K562 (cell line): ENCODE results near the gene JSRP1. TPM values are rescaled to one million over a fixed set of nuclear protein-coding genes. Genes with fewer than 3 reads are reported as not detected.

Experiments used
- ATAC-seq: fragments of 200-7000 bp; cut with Tn5 transposase; 3 replicates; pipeline ENCODE4 v1.9.1; 2020; ENCODE audit warnings: moderate library complexity
- BruUV-seq: library from RNA; stranded (reverse); fragments of 400-500 nt; replicated peaks from 2 replicates; lab custom pipeline; 2021; lab: Mats Ljungman, UMichigan
- CTCF ChIA-PET: fragments of 300-600 bp; formaldehyde crosslinking; extraction: SDS; loops from one replicate; lab custom pipeline; 2021; ENCODE audit warnings: low intra/inter-chr PET ratio; lab: Yijun Ruan, JAX
- POLR2A ChIA-PET: fragments of 300-600, 350-650 bp; sonication (Branson Sonifier 250); formaldehyde crosslinking; extraction: SDS; loops from one replicate; lab custom pipeline; 2021; ENCODE audit warnings: antibody characterized with exemption, inconsistent platforms; lab: Yijun Ruan, JAX
- DNase-seq, 4 experiments: peaks; one replicate each; pipeline versions ENCODE4 v3.0.0 to v3.0.0-alpha.2; 2011 to 2018; ENCODE audit warnings: low spot score in 3 of 4, mixed read lengths in 3 of 4; ENCODE audit errors: extremely low read depth in 1 of 4
- FAIRE-seq: peaks from 2 replicates; lab custom pipeline; 2011; peaks lifted over from hg19 to GRCh38; lab: Jason Lieb, UNC
- H2AFZ ChIP-seq: 2 replicates; pipeline ENCODE4 v1.6.0; 2011; ENCODE audit warnings: low read depth, low read length, control low read depth, inconsistent platforms
- H3K27ac ChIP-seq: fragments of 200-600 bp; 3 replicates; pipeline ENCODE4 v1.8.0; 2011; ENCODE audit warnings: low read depth, mild to moderate bottlenecking, control low read depth, inconsistent platforms, low read length, moderate library complexity, mixed read lengths; ENCODE audit errors: extremely low read depth
- H3K27me3 ChIP-seq, 2 experiments: fragments of 300-600 bp in 1 of 2; 2 replicates in 1 of 2; 3 replicates in 1 of 2; pipeline versions ENCODE4 v1.6.0 to v1.8.0; 2011; ENCODE audit warnings: inconsistent platforms in 2 of 2, low read length in 2 of 2, mild to moderate bottlenecking in 1 of 2, mixed read lengths in 1 of 2, moderate library complexity in 1 of 2; ENCODE audit not compliant: control insufficient read depth in 2 of 2, insufficient read depth in 2 of 2
- H3K36me3 ChIP-seq: fragments of 300-600 bp; 3 replicates; pipeline ENCODE4 v1.8.0; 2011; ENCODE audit warnings: mild to moderate bottlenecking, low read length, inconsistent platforms; ENCODE audit not compliant: control insufficient read depth, insufficient read depth
- H3K4me1 ChIP-seq, 2 experiments: fragments of 200-600 bp in 1 of 2; replicated peaks in 1 of 2; 2 replicates in 1 of 2; 3 replicates in 1 of 2; pipeline versions ENCODE4 v1.5.1 to v1.8.0; 2011; ENCODE audit warnings: inconsistent platforms in 2 of 2, low read length in 2 of 2, mild to moderate bottlenecking in 1 of 2, mixed read lengths in 1 of 2, moderate library complexity in 1 of 2; ENCODE audit not compliant: control insufficient read depth in 2 of 2, insufficient read depth in 2 of 2
- H3K4me2 ChIP-seq: 2 replicates; pipeline ENCODE4 v1.6.1; 2011; ENCODE audit warnings: low read length, control low read depth, inconsistent platforms, mixed read lengths; ENCODE audit not compliant: insufficient read depth
- H3K4me3 ChIP-seq: fragments of 200-600 bp; sonication (generic), shearing (Covaris generic); 2 replicates; pipeline ENCODE4 v1.5.1; 2016; ENCODE audit warnings: control low read depth, inconsistent platforms
- H3K79me2 ChIP-seq: fragments of 200-600 bp; 3 replicates; pipeline ENCODE4 v1.8.0; 2011; ENCODE audit warnings: low read length, inconsistent platforms; ENCODE audit not compliant: control insufficient read depth, insufficient read depth
- H3K9ac ChIP-seq, 2 experiments: 2 replicates each; pipeline versions ENCODE4 v1.6.0 to v1.6.1; 2011; ENCODE audit warnings: low read depth in 2 of 2, low read length in 2 of 2, control low read depth in 1 of 2, inconsistent platforms in 1 of 2, mild to moderate bottlenecking in 1 of 2, mixed read lengths in 1 of 2; ENCODE audit not compliant: insufficient read depth in 1 of 2
- H3K9me1 ChIP-seq: one replicate; pipeline ENCODE4 v1.6.0; 2011; ENCODE audit warnings: inconsistent platforms, mild to moderate bottlenecking, low read length, moderate library complexity; ENCODE audit not compliant: control insufficient read depth, insufficient read depth
- H3K9me3 ChIP-seq: replicated peaks from 2 replicates; pipeline ENCODE4 v1.5.1; 2011; ENCODE audit warnings: low read depth, low read length, inconsistent platforms; ENCODE audit not compliant: control insufficient read depth, insufficient read depth
- H4K20me1 ChIP-seq: replicated peaks from 2 replicates; pipeline ENCODE4 v1.6.1; 2011; ENCODE audit warnings: low read length, inconsistent platforms, mixed read lengths; ENCODE audit not compliant: control insufficient read depth, insufficient read depth
- ATF7 ChIP-seq: fragments of 450-650 bp; IDR thresholded peaks from 2 replicates; pipeline ENCODE4 v1.7.1; 2014; ENCODE audit warnings: mild to moderate bottlenecking, moderate library complexity
- JUND ChIP-seq, 2 experiments: IDR thresholded peaks; 2 replicates in 1 of 2; 3 replicates in 1 of 2; pipeline ENCODE4 v1.6.1; 2011; ENCODE audit warnings: borderline replicate concordance in 2 of 2, low read depth in 2 of 2, low read length in 2 of 2, improper control_type of control experiment in 1 of 2, missing biosample characterization in 1 of 2, missing genetic modification characterization in 1 of 2, missing genetic modification reagents in 1 of 2
- ZBTB9 ChIP-seq: fragments of 450-650 bp; formaldehyde crosslinking; IDR thresholded peaks from 2 replicates; pipeline ENCODE4 v1.4.0; 2020; ENCODE audit warnings: mild to moderate bottlenecking, moderate library complexity
- ZNF384 ChIP-seq: IDR thresholded peaks from 2 replicates; pipeline ENCODE4 v1.6.1; 2012; ENCODE audit warnings: low read depth, low read length, improper control_type of control experiment
- ZNF707 ChIP-seq: fragments of 250-450 bp; sonication (Bioruptor Pico); conservative IDR thresholded peaks from 2 replicates; pipeline ENCODE4 v1.8.0; 2022; ENCODE audit warnings: inconsistent platforms, mild to moderate bottlenecking, moderate library complexity
- WGBS: fragments of 100-300 bp; shearing (Covaris generic); methylation state at CpG from one replicate; pipeline ENCODE4 v1.1.6; 2016; ENCODE audit warnings: low coverage, mixed read lengths; ENCODE audit not compliant: insufficient coverage; ENCODE audit errors: missing lambda C conversion rate; 5-methylcytosine and 5-hydroxymethylcytosine counted together
- in situ Hi-C: fragments of 300-500 bp; cut with MboI; formaldehyde crosslinking; loops from 4 replicates; pipeline ENCODE4 v1.15.0; 2018; ENCODE audit warnings: inconsistent platforms, mixed read lengths
- intact Hi-C: fragments of 100-400 bp; cut with micrococcal nuclease; formaldehyde crosslinking; loops from 2 replicates; pipeline ENCODE4 v1.14.2; 2022
- polyA plus RNA-seq, 8 experiments: library from polyadenylated mRNA; depleted of rRNA in 4 of 8; stranded (reverse) in 5 of 8; unstranded in 3 of 8; fragments of >200 nt; fragmentation: Nextera tagmentation in 2 of 8; fragmentation: Illumina TruSeq in 1 of 8; extraction: Ambion mirVana in 2 of 8; extraction: Trizol in 1 of 8; gene quantifications; 2 replicates each; pipeline versions ENCODE4 v1.2.1 to v1.2.3, GENCODE V29; 2011 to 2014; ENCODE audit warnings: inconsistent platforms in 1 of 8, missing spikeins in 1 of 8
- total RNA-seq, 7 experiments: library from RNA; depleted of rRNA in 6 of 7; stranded (reverse); fragments of >200 nt in 6 of 7; fragmentation: Illumina TruSeq in 2 of 7; extraction: Trizol in 2 of 7; gene quantifications; 2 replicates each; pipeline versions ENCODE4 v1.2.1 to v1.2.3, GENCODE V29; 2011 to 2021; ENCODE audit warnings: low replicate concordance in 1 of 7

The JSRP1 gene
- total and polyA plus RNA-seq, 9 of the 15 experiments (the other 6 are each of a cell fraction or from before 2014, with no cell fraction given): 0.08 to 1.2 (median 0.51) TPM; not detected in 4

GRCh38 chr19:2260341-2260805 lies 4.2 kb upstream of the JSRP1 start:
- no TSS peak for BruUV-seq
- no peak for ATAC-seq

More at GRCh38 chr19:2260341-2260805, 4.2 kb upstream of the JSRP1 start:
- no peak for TF ChIP-seq ZBTB9 (CRISPR knock-in tag)
- TF ChIP-seq ATF7: peak; percentile 46; the same call in 1 of the 2 replicates
- peak; percentile 32; the same call in 1 of the 2 replicates for TF ChIP-seq JUND (IDR thresholded peaks at IDR 0.05; ENCODE audit: borderline replicate concordance, low read depth, low read length)
- TF ChIP-seq JUND (tag; IDR thresholded peaks at IDR 0.05; ENCODE audit: borderline replicate concordance, low read depth, low read length): peak; percentile 32; the same call in 1 of the 3 replicates
- peak; percentile 53; the same call in 1 of the 2 replicates for TF ChIP-seq ZNF384
- no peak for TF ChIP-seq ZNF707 (CRISPR knock-in tag)
- Histone ChIP-seq H3K27ac (0 out of 3 replicates have a peak overlapping the region, but pooled peaks have one; percentile 38), H3K9ac (no peak overlapping the region; a peak in 1 of 4 replicates), H3K4me3 (no peak overlapping the region), H3K36me3 (no peaks in the 10 kb centered on the region), H3K4me1 (peaks cover 14 to 51% of the 10 kb centered on the region in 2 experiments; a peak in 4 of 5 replicates), H3K9me3 (no peaks in the 10 kb centered on the region), H3K27me3 (no peaks in the 10 kb centered on the region), H3K79me2 (no peaks in the 10 kb centered on the region), H3K9me1 (no peaks in the 10 kb centered on the region), H3K4me2 (no peak overlapping the region; the same call in 1 of the 2 replicates), H4K20me1 (no peaks in the 10 kb centered on the region), H2AFZ (peak overlapping the region; percentile 78; the same call in 1 of the 2 replicates)
- FAIRE-seq: no peak
- in situ Hi-C loops: no loop called here
- intact Hi-C loops: loop anchor here (10.0 kb wide), 1 partner anchor 96 kb away; the partner anchor contains the start of gene DOT1L
- DNase-seq: no peak
- ChIA-PET POLR2A (interaction anchor here (0.6 to 6.7 kb wide), 4 partner anchors 9 to 282 kb away, joined by 3 to 52 read pairs (median 20); partner anchors contain the start of gene AMH), CTCF (no interaction called here)
- 53% methylated on average over 11 of the region's 11 CpGs for WGBS
